GM12875 (cell line): ENCODE measurements around the gene MEI1.

Source experiments
- H3K4me3 ChIP-seq: one replicate; pipeline ENCODE4 v1.5.1; 2011; ENCODE audit warnings: low read depth, low read length, control low read depth
- TF ChIP-seq, protein P1 (sequence below): IDR thresholded peaks from 2 replicates; pipeline ENCODE4 v1.5.1; 2011; ENCODE audit warnings: low read depth, mild to moderate bottlenecking, control low read depth, inconsistent platforms, low read length, moderate library complexity, borderline replicate concordance; ENCODE audit not compliant: insufficient read depth

The MEI1 gene

GRCh38 chr22:41840216-41840615 is 140.9 kb downstream of the MEI1 start:
- no peak overlapping the region for H3K4me3 ChIP-seq
- TF ChIP-seq, protein P1, sequence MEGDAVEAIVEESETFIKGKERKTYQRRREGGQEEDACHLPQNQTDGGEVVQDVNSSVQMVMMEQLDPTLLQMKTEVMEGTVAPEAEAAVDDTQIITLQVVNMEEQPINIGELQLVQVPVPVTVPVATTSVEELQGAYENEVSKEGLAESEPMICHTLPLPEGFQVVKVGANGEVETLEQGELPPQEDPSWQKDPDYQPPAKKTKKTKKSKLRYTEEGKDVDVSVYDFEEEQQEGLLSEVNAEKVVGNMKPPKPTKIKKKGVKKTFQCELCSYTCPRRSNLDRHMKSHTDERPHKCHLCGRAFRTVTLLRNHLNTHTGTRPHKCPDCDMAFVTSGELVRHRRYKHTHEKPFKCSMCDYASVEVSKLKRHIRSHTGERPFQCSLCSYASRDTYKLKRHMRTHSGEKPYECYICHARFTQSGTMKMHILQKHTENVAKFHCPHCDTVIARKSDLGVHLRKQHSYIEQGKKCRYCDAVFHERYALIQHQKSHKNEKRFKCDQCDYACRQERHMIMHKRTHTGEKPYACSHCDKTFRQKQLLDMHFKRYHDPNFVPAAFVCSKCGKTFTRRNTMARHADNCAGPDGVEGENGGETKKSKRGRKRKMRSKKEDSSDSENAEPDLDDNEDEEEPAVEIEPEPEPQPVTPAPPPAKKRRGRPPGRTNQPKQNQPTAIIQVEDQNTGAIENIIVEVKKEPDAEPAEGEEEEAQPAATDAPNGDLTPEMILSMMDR, result no peak

DNA sequence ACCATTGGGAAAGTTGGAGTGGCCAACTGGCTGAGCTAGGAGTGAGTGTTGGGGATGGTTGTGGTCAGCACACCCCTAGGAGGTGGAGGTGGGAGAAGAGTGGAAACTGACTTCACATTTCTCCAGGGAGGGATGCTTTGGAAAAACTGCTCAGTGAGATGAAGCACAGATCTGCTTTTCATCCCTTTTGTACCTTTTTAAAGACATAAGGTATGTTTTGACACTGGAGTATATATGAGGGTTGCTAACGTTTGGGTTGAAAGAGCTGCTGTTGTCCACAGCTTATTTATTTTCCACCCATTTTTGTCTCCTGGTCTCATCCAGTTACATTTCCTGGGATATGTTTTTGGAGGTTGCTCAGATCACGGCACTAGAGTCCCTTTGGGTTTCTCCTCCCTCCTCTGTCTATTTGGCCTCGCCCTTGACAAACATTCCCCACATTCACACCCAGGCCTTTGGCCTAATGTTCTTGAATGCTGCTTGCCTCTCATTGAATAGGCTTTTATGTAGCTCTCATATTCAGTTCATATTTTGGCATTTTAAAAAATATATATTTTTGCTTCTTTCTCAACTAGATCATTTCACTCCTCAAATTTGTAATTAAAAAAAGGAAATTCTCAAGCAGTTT is 141.9 kb downstream of the MEI1 start:
- no peak overlapping the region for H3K4me3 ChIP-seq

DNA sequence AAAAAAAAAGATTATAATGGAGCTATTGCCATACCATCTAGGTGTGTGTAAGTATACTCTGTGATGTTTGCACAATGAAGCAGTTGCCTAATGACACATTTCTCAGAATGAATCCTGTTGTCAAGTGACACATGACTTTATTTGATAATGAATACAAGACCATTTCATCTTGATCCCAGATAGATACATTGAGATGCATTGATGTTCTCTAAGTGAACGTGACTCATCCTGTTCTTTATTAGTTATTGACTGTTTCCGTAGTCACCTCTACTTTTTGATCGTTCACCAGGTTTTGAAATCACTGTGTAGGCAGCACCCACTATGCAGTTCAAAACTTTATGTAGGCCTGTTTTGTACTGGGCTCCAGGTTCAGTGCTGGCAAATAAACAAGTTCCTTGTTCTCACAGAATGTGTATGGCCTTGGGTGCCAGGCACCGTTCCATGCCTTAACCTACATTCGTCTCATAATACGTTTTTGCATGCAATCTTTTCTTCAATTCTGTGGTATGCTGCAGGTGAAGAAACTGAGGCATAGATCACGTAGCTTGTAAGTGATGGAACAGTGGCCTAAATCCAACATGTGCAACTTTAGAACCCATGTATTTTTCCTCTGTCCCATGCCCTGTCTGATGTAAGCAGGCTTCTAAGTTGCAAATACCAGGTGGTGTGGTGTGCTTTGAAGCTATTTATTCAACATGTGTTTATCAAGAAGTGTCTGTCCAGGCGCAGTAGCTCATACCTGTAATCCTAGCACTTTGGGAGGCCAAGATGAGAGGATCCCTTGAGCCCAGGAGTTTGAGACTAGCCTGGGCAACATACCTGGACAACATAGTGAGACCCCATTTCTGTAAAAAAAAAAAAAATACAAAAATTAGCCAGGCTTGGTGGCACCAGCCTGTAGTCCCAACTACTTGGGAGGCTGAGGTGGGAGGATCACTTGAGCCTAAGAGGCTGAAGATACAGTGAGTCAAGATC is 144.0 kb downstream of the MEI1 start:
- no peak overlapping the region for H3K4me3 ChIP-seq
- TF ChIP-seq, protein P1, result no peak

More for the DNA sequence above, 141.9 kb downstream of the MEI1 start:
- TF ChIP-seq, protein P1, result no peak

DNA sequence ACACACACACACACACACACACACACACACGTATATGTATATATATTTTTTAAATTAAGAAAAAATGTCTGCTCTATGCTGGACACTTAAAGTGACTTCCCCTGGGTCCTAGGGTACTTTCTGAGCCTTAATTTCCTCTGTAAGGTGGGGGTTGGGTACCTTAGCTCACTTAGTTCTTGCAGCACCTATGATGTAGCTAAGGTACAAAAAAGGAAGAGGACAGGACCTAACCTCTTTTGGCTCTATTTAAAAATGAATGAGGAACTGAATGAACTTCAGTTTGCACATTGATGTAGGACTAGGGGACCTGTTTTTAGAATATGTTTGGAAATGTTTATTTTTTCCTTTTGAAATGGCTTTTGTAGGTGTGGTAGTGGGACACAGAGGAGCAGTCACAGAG is 144.7 kb downstream of the MEI1 start:
- H3K4me3 ChIP-seq, result no peak overlapping the region
- TF ChIP-seq, protein P1, result no peak

- TF ChIP-seq, protein P1, result no peak
- no peak overlapping the region for H3K4me3 ChIP-seq
Measured at GRCh38 chr22:41844513-41844912, 145.2 kb downstream of the MEI1 start.

DNA sequence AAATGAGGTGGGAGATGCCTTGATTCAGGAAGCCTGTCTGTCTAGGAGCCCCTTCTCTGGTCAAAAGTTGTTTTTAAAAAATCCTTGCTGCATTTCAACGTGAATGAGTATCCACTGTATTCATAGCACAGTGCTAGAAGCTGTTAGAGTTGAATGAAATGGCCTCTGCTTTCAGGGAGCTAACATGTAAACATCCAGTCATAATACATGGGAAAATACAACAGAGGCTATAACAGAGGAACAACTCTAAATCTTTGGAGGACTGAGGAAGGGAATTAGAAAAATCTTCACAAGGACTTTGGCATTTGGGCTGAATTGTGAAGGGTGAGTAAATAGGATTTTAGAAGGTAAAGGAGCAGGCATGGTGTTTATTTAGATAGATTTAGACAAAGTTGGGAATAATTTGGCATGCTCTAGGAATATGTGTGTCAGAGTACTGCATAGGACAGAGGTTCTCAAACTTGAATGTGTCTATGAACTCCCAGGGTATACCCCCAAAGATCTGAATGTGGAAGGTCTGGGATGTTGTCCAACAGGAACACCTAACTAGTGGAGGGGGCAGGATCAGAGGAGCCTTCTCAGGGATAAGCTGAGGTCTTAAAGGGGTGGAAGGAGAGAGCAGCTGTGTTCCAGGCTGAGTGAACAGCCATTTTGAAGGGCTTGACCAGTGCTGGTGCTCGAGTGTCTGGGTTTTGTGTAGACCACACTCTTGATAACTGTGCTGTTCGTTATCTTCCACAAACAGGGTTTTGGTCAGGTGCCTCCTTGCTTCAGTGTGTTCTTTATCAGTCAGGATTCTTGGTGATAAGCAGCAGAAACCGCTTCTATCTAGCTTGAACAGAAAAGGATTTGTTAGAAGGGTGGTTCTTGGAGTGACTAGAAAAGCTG is 146.3 kb downstream of the MEI1 start:
- TF ChIP-seq, protein P1, result no peak
- H3K4me3 ChIP-seq, result no peak overlapping the region
